H1 (cell line): ENCODE results near the gene RAPGEF6.

ENCODE experiments used
- CBX5 ChIP-seq: fragments of 300-800, 300-1000 bp; sonication (generic); IDR thresholded peaks from 2 replicates; pipeline ENCODE4 v1.7.1; 2016; ENCODE audit warnings: antibody characterized with exemption, low read length, low read depth
- CEBPB ChIP-seq: IDR thresholded peaks from 2 replicates; pipeline ENCODE4 v1.6.1; 2012; ENCODE audit warnings: low read depth, low read length
- POLR2AphosphoS5 ChIP-seq: IDR thresholded peaks from 2 replicates; pipeline ENCODE4 v1.6.1; 2011; ENCODE audit warnings: low read depth, low read length
- TCF12 ChIP-seq: IDR thresholded peaks from 2 replicates; pipeline ENCODE4 v1.6.1; 2011; ENCODE audit warnings: low read depth, mild to moderate bottlenecking, low read length

GRCh38 chr5:131579917-131580671 is 54.9 kb downstream of the RAPGEF6 start:
- TF ChIP-seq POLR2AphosphoS5 (no peak), TCF12 (no peak), CBX5 (no peak), CEBPB (no peak)
